A673 (cell line): Measurements from ENCODE around the gene DACT3.

Experiments used
- EZH2 ChIP-seq: fragments of 200-600 bp; sonication (generic); IDR thresholded peaks from 2 replicates; pipeline ENCODE4 v1.6.1; 2017; ENCODE audit warnings: borderline replicate concordance, low read depth, mild to moderate bottlenecking, mixed read lengths, antibody characterized with exemption, low read length; ENCODE audit not compliant: poor library complexity, severe bottlenecking
- TF ChIP-seq, protein P1 (sequence below): fragments of 300-800, 200-600 bp; sonication (generic); conservative IDR thresholded peaks from 2 replicates; pipeline ENCODE4 v1.5.1; 2017; ENCODE audit warnings: low read depth, mild to moderate bottlenecking, antibody characterized with exemption, low read length, moderate library complexity, mixed read lengths

DNA sequence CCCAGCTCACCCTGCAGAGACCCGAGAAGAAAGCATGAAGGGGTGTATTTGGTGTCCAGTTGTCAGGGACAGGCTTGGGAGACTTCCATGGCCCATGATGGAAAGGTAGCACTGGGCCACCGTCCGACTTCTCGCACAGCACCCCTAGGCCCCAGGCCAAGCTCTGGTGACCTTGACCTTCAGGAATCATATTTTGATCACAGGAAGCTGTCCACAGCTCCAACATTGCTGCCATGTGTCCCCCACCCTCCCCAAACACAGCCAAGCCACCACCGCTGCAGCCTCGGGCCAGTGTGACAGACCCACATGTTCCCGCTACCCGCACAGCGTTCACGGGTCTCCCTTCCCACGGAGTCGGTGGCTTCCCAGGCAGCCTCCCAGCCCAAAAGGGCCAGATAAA lies 35.3 kb downstream of the DACT3 start:
- TF ChIP-seq, protein P1, sequence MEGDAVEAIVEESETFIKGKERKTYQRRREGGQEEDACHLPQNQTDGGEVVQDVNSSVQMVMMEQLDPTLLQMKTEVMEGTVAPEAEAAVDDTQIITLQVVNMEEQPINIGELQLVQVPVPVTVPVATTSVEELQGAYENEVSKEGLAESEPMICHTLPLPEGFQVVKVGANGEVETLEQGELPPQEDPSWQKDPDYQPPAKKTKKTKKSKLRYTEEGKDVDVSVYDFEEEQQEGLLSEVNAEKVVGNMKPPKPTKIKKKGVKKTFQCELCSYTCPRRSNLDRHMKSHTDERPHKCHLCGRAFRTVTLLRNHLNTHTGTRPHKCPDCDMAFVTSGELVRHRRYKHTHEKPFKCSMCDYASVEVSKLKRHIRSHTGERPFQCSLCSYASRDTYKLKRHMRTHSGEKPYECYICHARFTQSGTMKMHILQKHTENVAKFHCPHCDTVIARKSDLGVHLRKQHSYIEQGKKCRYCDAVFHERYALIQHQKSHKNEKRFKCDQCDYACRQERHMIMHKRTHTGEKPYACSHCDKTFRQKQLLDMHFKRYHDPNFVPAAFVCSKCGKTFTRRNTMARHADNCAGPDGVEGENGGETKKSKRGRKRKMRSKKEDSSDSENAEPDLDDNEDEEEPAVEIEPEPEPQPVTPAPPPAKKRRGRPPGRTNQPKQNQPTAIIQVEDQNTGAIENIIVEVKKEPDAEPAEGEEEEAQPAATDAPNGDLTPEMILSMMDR = no peak
- no peak for TF ChIP-seq EZH2
